DMS 273 (cell line): ENCODE data around the gene DYDC1.
A peak's percentile ranks its signal among the peaks of the same experiment; 100 is the strongest.
"Not testable (repeated sequence)": the region's sequence is repeated elsewhere in the genome, so short reads cannot be mapped to it uniquely, and the experiment has no call there.

ENCODE experiments used
- DNase-seq: peaks from one replicate; lab custom pipeline; 2025; ENCODE audit not compliant: unreplicated experiment; lab: John Stamatoyannopoulos, UW

Gene DYDC1

DNA sequence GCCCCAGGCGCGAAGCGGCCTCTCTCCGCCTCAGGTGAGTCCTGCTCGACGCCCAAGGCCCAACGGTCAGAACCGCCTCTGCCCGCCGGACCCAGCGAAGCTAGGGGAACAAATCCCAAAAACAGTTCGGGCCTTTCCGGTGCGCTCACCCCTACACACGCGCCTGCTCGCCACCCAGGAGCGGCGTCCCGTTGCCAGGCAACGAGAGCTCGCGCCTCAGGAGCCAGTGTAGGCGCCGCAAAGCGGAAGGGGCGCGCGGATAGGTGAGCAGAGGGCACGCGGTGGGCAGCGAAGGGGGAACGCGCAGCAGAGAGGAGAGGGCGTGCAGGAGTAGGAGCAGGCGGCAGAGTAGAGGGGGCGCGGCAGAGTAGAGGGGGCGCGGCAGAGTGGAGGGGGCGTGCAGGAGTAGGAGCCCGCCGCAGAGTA is at the start of gene DYDC1, which contains the start of gene DYDC2:
DYDC1 (minus strand) TSS at position 193 of the 426 bp plus-strand sequence. CDS start 4,154 bp downstream, outside the sequence.
DYDC2 (plus strand) TSS at position 219 of the 426 bp plus-strand sequence. CDS start 5,663 bp downstream, outside the sequence.
- peak; percentile 93 for DNase-seq

DNA sequence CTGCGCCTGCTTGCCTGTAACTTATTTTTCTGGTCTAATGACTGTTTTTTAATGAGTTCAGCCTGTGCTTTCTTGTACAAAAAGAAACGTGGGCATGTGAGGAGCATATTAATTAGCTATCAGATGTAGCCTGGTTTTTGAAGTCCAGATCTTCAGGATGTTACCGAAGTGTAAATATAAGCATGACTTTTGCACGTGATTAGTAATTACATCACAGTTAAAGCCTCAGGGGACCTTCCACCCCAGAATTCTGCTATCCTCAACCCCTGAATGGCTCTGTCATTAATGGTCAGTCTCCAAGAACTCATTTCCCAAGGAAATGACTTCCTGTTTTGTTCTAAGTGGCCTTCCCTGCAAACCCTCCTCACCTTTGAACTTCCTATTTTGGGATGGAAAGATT is 49.6 kb upstream of the DYDC1 start:
- peak; percentile 36 for DNase-seq

DNA sequence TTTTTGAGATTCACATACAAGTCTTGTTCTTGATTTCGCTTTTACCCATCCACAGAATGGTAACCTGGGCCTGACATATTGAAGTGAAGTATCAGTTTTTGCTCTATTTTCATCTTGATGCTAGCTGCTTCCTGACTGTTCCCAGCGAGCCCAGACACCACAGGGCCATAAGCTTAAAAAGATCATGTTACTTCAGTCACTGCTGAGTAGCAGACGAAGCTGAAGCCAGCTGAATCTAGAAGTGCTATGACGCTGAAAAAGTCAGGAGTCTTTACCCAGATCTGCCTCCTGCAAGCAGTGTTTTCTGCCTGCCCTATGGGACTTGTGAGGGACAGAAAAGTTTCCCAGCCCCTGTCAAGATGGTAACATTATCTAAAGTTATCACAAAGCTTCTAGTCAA is 49.1 kb upstream of the DYDC1 start:
- peak; percentile 85 for DNase-seq

DNA sequence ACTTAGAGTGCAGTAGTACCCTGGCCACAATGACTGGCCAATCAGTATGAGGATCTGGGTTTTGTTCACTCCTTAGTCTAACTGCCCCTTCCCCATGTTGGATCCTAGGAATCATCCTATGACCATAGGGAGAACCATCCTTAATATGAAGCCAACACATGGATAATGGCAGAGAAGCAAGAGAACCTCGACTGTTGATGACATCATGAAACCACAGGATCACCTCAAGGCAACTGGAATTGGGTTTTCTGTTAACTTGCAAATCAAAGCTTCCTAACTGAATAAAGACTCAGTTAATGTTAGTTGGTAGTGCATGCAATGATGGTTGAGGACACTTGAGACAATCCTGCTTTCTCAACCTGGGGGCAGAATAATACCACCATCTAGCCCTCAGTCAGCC is 48.5 kb upstream of the DYDC1 start:
- no peak for DNase-seq

DNA sequence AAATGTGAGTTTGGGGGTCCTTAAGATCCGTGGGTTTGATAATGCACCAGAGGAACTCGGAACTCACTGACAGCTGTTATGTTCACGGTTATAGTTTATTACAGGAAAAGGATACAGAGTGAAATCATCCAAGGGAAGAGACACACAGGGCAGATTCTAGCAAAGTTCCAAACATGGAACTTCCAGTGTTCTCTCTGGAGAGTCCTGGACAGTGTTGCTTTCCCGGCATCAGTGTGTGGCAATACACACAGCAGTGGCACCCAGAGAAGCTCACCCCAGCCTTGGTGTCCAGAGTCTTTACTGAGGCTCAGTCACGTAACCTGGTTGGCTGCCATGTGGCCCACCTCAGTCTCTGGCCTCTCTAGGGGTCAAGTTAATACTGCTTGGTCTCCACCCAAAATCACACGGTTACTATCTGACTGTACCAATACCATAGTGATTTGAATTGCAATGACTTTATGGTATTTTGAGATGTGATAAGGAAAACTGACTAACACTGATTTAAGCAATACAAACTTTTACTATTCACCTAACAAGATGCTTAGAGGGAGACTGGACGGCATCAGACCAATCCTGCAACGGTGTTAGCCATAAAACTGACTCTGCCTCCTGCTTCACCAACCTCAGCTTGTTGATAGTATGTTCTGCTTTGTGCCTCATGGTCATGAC is 43.7 kb upstream of the DYDC1 start:
- DNase-seq, result no peak

DNA sequence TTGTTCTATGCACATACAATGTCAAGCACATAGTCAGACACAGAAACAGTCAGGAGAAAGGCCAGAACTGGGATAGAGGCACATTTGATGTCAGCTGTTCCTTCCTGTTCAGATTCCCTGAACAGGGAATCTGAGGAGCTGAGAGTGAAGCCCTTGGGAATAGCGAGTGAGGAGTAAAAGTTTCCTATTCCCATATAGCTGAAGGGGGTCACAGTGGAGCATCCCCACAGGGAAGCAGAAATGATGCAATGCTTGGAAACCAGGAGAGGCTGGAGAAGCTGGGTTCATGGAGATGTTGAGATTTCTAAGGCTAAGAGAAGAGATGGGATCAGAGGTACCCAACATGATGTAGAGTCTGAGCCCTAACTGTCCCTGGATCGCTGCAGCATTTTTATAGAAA is 40.5 kb upstream of the DYDC1 start:
- no peak for DNase-seq

DNA sequence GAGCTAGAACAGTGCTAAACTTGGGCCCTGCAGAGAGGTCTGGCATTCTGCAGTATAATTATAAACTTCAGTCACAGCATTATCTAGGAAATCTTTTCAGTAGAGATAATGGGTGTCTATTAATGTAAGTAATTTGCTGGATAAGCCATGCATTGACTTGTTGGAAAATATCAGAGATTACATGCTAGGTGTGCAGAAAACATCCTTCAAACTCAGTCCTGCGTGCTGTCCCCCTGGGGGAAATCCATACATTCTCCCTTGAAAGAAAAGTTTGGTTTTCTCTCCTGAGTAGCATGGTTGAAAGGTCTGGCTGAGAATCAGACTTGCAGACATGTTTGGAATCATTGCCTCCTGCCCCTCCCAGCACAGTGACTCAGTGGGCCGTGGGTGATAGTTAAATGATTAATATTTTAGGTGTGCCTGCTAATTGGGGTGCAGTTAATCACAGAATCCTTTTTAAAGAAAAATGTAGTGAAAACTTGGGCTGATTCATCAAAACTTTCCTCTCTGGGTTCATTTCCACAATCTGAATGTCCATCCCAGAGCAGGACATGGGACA is 37.9 kb upstream of the DYDC1 start:
- no peak for DNase-seq

DNA sequence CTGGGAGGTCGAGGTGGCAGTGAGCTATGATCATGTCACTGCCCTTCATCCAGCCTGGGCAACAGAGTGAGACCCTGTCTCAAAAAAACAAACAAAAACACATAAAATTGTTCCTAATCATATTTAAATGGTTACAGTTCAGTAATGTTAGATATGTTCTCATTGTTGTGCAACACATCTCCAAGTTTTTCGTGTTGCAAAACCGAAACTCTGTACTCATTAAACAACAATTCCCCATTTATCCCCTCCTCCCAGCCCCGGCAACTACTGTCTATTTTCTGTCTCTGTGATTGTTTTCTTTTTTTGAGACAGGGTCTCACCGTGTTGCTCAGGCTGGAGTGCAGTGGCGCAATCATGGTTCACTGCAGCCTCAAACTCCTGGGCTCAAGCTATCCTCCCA is 35.7 kb upstream of the DYDC1 start:
- DNase-seq, result no peak

DNA sequence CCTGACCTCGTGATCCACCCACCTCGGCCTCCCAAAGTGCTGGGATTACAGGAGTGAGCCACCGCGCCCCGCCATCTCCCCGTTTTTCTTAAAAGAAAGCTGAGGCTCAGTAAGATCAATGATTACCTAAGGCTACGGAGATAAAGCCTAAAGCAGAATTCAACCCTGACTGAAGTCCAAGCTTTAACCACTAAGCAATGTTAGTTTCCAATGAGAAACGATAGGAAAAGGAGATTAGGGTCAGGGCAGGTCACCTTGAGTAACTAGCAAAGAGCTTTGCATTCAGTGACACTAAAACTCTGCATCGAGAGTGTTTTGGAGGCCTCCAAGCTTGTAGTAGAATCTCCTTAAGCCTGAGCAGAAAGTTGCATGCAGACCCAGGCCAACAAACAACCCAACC is 34.2 kb upstream of the DYDC1 start:
- no peak for DNase-seq

DNA sequence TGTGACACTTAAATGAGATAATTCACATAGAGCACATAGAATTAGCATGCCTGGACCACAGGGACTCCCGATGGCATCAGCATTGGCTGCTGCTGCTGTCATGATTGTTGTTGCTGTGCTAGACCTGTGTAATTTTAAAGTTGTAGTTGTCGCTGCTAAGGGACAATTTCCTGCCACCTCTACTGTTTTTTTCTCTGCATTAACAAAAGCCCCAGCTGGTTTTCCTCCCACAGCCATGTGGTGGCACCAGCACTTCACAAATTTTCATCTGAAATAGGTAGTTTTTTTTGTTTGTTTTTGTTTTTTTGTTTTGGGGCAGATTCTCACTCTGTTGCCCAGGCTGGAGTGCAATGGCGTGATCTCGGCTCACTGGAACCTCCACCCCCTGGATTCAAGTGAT is 26.4 kb upstream of the DYDC1 start:
- DNase-seq, result peak; percentile 64

DNA sequence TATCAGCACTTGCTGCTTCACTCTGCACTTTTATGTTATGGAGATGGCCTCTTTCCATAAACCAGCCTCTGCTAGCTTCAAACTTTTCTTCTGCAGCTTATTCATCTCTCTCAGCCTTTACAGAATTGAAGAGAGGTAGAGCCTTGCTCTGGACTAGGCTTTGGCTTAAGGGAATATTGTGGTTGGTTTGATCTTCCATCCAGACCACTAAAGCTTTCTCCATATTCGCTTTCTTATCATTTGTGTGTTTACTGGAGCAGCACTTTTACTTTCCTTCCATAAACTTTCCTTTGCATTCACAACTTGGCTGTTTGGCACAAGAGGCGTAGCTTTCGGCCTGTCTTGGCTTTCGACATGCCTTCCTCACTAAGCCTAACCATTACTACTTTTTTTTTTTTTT is 23.6 kb upstream of the DYDC1 start:
- no peak for DNase-seq

DNA sequence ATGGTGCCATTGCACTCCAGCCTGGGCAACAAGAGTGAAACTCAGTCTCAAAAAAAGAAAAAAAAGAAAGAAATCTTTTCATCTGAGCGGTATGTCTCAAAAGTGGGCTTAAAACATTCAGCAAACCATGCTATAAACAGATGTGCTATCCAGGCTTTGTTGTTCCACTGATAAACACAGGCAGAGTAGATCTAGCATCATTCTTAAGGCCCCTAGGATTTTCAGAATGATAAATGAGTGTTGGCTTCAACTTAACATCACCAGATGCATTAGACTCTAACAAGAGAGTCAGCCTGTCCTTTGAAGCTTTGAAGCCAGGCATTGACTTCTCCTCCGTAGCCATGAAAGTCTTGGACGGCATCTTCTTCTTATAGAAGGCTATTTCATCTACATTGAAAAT is 23.1 kb upstream of the DYDC1 start:
- DNase-seq, result no peak

DNA sequence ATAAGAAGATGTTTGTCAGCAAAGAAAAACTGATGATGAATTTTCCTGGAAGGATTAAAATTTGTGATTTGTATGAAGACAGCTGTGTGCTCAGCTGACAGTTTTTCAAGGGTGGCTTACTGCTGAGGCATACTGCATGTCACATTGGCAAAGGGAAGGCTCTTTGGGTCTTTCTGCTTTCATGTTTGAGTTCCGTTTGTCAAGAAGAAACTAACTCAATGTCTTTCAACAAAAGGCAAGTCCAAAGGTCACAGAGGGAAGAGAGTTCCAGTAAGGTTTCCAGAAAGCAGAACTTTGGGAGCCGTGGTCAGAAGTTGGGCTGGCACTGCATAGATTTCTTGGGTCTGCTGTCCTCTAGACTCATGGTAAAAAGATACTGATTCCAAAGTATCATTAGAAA is 16.9 kb upstream of the DYDC1 start:
- DNase-seq, result no peak

DNA sequence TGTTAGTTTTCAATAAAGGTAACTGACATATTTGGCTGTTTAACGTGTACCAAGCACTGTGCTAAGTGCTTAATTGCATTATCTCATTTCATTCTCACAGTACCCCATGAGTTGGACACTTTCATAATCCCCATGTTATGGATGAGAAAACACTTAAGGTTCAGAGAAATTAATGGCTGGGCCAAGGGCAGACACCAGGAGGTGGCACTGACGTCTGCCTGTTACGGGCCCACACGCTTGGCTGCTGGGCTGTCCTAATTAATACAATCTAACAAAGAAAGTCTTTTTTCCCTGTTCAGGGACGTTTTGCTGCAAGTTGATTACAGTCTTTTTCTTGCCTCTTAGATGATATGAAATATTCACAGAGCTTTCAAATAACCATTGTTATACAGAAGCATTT is 16.1 kb upstream of the DYDC1 start:
- DNase-seq, result no peak

DNA sequence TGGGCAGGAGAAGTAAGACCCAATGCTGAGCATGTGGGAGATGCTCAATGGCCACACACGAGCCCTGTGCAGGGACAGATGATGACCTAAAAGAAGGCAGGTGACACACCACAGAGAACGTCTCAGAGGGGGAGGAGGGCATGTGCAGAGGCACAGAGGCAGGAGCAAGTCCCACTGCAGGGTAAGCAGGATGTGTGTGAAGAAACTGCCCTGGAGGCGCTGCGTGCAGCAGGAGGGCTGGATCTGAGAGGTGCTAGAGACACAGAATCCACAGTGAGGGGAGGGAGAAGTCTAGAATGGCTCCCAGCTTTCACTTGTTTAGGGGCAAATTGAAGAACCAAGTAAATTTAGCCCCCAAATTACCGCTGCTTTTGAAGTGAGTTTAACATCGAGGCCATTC is 14.9 kb upstream of the DYDC1 start:
- no peak for DNase-seq

DNA sequence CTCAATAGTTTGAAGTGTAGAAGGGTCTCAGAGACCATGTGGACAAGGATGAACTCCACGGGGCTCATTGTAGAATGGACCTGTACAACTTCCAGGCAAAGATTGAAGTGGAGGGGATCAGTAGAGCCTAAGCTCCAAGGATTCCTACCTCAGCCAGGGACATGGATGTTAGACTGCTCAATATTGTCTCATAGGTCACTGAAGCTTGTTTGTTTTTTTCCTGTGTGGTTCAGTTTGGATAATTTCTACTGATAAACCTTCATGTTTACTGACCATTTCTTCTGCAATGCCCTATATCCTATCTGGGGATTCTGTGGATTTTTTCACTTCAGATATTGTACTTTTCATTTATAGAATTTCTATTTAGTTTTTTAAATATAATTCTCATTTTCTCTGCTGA is 9.0 kb upstream of the DYDC1 start:
- DNase-seq, result no peak

DNA sequence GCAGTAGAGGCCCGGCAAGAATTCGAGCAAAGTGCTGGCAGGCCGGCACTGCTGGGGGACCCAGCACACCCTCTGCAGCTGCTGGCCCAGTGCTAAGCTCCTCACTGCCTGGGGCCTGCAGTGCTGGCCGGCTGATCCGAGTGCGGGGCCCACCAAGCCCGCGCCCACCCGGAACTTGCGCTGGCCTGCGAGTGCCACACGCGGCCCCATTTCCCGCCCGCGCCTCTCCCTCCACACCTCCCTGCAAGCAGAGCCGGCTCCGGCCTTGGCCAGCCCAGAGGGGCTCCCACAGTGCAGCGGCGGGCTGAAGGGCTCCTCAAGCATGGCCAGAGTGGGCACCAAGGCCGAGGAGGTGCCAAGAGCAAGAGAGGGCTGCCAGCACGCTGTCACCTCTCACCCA is 3.1 kb upstream of the DYDC1 start:
- DNase-seq, result no peak

DNA sequence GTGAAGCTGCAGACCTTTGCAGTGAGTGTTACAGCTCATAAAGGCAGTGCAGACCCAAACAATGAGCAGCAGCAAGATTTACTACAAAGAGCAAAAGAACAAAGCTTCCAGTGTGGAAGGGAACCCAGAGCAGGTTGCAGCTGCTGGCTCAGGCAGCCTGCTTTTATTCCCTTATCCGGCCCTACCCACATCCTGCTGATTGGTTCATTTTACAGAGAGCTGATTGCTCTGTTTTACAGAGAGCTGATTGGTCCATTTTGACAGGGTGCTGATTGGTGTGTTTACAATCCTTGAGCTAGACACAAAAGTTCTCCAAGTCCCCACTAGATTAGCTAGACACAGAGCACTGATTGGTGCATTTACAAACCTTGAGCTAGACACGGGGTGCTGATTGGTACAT is 2.4 kb upstream of the DYDC1 start:
- DNase-seq, result not testable (repeated sequence)

DNA sequence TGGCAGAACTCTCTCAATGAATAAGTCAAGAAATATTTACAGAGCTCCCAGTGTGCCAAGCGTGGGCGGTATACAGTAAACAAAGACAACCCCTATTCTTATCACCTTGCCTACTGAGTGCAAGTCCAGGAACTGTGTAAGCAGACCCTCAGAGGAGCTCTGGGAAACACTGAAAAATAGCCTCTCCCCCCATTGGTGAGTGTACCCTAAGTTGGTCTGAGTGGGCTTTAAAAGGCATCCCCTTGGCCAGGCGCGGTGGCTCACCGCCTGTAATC is 1.2 kb upstream of the DYDC1 start:
- no peak for DNase-seq

DNA sequence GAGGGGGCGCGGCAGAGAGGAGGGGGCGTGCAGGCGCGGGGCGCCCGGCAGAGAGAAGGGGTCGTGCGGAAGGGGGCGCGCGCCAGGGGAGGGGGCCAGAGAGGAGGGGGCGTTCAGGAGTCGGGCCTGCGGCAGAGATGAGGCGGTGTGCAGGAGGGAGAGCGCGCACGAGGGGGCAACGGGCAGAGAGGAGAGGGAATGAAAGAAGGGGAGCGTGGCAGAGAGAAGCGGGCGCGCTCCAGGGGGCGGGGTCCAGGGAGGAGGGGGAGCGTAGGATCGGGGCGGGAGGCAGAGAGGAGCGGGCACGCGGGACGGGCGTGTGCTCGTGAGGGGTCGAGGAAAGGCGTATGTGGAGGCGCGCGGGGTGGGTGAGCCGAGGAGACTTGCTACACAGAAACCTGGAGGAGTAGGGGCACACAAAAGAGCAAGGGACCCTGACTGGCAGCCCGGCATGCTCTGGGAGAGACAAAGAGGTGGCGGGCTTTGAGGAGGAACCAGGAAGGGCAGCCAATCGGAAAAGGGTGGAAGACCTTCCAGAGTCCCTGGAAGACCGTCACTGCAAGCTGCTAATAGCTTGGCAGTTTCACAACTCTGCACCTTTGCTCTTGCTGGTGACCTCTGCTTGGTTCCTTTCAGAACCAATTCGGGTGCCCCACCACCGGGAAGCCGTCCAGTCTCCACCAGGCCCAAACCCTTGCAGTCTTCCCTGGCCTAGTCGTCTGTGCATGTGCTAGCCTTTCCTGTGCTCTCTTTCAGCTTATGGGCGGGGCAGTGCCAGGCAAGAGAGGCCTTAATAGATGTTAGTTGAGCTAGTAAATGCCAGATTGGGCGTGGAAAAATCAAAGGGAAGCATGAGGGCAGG is 665 bp upstream of the DYDC1 start:
- DNase-seq, result peak; percentile 64

DNA sequence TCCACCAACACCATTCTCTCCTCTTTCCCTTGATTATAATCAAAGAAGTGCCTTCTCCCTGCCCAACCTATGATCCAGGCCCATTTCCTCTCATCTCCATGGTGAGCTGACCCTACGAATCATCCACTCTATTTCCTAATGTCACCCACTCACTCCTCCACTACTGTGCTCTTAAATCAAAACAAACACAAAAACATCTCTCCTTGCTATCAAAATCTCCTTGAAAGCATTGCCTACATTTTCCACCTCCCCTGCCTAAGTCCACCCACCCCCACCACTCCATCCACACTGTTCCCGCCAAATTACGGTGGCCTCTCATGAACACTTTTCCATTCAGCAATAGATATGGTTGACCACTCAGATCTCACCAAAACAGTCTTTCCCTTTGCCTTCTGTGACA is 5.3 kb downstream of the DYDC1 start:
- DNase-seq, result no peak

DNA sequence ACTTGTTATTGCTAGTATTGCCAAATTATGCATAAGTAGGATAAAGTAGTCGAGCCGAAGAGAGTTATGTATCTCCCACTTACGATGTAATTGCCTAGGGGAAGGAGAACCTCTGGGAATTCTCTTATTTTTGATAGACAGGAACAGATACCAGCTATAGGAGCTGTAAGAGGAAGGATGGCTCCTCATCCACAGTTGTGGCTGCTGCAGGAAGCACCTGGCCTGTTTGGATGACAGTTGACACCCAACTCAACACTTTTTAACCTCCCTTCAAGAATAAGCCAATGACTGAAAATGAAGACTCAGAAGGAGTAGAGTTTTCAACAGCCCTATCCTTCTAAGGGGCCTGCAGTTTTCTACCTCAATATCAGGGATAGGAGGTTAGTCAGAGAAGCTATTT is 6.3 kb downstream of the DYDC1 start:
- no peak for DNase-seq
